ENCODE measurements around the gene LIPH. TPM values are rescaled to one million over a fixed set of nuclear protein-coding genes. Genes with fewer than 3 reads are reported as not detected.

LIPH gene
- total and polyA plus RNA-seq, 12 donors = 0.07 to 11.2 (median 0.90) TPM; not detected in 1

GRCh38 chr3:185519021-185519420 is 33.4 kb downstream of the LIPH start:
- 69 to 82% (median 73%) methylated on average over 5 of the region's 5 CpGs for WGBS, 4 donors
- Histone ChIP-seq H3K27me3 (no peaks in the 10 kb centered on the region), H3K9me3 (replicated peaks in 1 of 3) (no peaks in the 10 kb centered on the region), H3K27ac (no peak overlapping the region), H3K4me1 (replicated peaks in 1 of 2) (no peaks in the 10 kb centered on the region), H3K4me3 (no peak overlapping the region), H3K36me3 (replicated peaks in 1 of 2) (no peaks in the 10 kb centered on the region)
- intact Hi-C loops (cut with DNase I) = no loop called here
- no peak for DNase-seq
- TF ChIP-seq POLR2A (IDR thresholded peaks at IDR 0.05) = no peak
- TF ChIP-seq, protein P1, sequence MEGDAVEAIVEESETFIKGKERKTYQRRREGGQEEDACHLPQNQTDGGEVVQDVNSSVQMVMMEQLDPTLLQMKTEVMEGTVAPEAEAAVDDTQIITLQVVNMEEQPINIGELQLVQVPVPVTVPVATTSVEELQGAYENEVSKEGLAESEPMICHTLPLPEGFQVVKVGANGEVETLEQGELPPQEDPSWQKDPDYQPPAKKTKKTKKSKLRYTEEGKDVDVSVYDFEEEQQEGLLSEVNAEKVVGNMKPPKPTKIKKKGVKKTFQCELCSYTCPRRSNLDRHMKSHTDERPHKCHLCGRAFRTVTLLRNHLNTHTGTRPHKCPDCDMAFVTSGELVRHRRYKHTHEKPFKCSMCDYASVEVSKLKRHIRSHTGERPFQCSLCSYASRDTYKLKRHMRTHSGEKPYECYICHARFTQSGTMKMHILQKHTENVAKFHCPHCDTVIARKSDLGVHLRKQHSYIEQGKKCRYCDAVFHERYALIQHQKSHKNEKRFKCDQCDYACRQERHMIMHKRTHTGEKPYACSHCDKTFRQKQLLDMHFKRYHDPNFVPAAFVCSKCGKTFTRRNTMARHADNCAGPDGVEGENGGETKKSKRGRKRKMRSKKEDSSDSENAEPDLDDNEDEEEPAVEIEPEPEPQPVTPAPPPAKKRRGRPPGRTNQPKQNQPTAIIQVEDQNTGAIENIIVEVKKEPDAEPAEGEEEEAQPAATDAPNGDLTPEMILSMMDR (IDR thresholded peaks at IDR 0.05) = no peak

DNA sequence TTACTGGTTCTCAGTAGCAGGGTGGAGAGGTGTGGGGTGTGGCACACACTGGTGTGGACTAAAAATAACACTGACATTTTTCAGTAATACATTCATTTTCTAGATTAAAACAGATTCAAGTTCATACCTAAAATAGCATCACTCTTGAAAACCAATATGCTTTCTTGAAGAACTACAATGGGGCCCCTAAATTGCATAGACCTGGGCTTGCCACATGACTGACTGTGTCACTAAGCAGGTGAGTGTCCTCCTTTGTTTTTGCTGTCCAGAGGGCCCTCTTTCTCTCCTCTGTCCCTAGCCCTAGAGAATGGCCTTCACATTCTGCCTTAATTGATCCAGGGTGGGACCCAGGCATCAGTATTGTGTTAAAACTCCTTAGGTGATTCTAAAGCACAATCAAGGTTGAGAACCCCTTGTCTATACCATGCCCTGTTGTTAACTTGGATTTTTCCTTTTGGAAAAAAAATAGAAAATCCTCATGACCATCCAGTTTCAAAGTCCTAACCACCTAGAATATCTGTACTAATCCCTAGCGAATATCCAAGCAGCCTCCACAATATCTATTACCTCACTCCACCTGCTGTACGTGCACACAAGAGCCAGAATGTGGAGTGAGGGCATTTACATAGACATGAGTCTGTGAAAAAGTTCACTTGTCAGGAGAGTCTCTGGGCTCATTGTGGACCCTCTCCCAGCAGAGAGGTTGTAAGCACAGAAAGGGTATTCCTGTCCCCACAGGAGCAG is 34.8 kb downstream of the LIPH start:
- TF ChIP-seq, protein P1 (IDR thresholded peaks at IDR 0.05) = no peak
- TF ChIP-seq POLR2A (IDR thresholded peaks at IDR 0.05) = no peak
- Histone ChIP-seq H3K27me3 (no peaks in the 10 kb centered on the region), H3K4me1 (replicated peaks in 1 of 2) (no peaks in the 10 kb centered on the region), H3K4me3 (no peak overlapping the region), H3K9me3 (replicated peaks in 1 of 3) (no peaks in the 10 kb centered on the region), H3K36me3 (replicated peaks in 1 of 2) (no peaks in the 10 kb centered on the region), H3K27ac (no peak overlapping the region)
- WGBS, 4 donors = 79 to 84% (median 83%) methylated on average over 2 of the region's 2 CpGs
- intact Hi-C loops (cut with DNase I) = no loop called here
- no peak for DNase-seq

DNA sequence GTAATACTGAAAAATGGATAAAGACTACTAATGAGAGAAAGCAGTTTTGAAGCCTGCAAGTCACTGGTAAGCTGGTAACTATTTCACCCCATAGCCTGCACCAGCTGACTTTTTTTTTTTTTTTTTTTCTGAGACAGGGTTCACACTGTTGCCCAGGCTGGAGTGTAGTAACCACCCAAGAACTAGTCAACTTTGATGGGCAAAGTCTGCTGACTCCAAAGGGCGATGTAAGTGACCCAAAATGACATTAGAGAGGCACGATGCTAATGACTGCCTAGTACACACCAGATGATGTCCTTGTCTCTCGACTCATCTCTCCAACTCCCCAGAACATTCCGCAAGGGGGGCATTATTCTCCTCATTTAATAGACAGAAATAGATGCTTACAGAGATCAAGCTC is 40.7 kb downstream of the LIPH start:
- intact Hi-C loops (cut with DNase I) = no loop called here
- Histone ChIP-seq H3K36me3 (replicated peaks in 1 of 2) (no peaks in the 10 kb centered on the region), H3K4me1 (replicated peaks in 1 of 2) (no peaks in the 10 kb centered on the region), H3K9me3 (replicated peaks in 1 of 3) (no peaks in the 10 kb centered on the region), H3K27ac (no peak overlapping the region), H3K4me3 (no peak overlapping the region), H3K27me3 (no peaks in the 10 kb centered on the region)
- TF ChIP-seq, protein P1 (IDR thresholded peaks at IDR 0.05) = no peak
- TF ChIP-seq POLR2A (IDR thresholded peaks at IDR 0.05) = no peak
- no peak for DNase-seq
- 78 to 88% (median 86%) methylated on average over 4 of the region's 4 CpGs for WGBS, 4 donors

- Histone ChIP-seq H3K4me1 (replicated peaks in 1 of 2) (peaks cover 0 to under 1% of the 10 kb centered on the region in 2 donors), H3K9me3 (replicated peaks in 1 of 3) (no peaks in the 10 kb centered on the region), H3K27ac (no peak overlapping the region), H3K36me3 (replicated peaks in 1 of 2) (no peaks in the 10 kb centered on the region), H3K4me3 (no peak overlapping the region), H3K27me3 (no peaks in the 10 kb centered on the region)
- TF ChIP-seq POLR2A (IDR thresholded peaks at IDR 0.05) = no peak
- TF ChIP-seq, protein P1 (IDR thresholded peaks at IDR 0.05) = no peak
- WGBS, 4 donors = 54 to 65% (median 59%) methylated on average over 19 of the region's 19 CpGs
- no peak for DNase-seq
- intact Hi-C loops (cut with DNase I) = loop anchor here in 1 of 2 donors (10.0 kb wide), 1 partner anchor 46 kb away; the partner anchor contains the start of gene LIPH
Observed at GRCh38 chr3:185508335-185508991, 43.9 kb downstream of the LIPH start.
